Caki2 (cell line): ENCODE measurements around the gene WEE2. TPM values are rescaled to one million over a fixed set of nuclear protein-coding genes. Genes with fewer than 3 reads are reported as not detected.
A peak's percentile ranks its signal among the peaks of the same experiment; 100 is the strongest.
"Not testable (repeated sequence)": the region's sequence is repeated elsewhere in the genome, so short reads cannot be mapped to it uniquely, and the experiment has no call there.

Source experiments
- DNase-seq: peaks from one replicate; pipeline ENCODE4 v3.0.0-alpha.2; 2015; ENCODE audit warnings: low read depth
- in situ Hi-C: cut with HindIII; loops from 2 replicates; pipeline ENCODE4 v1.10.0; 2016; ENCODE audit warnings: low sequenced_read_pairs, low pct_unique_long_range_greater_than_20kb, mixed read lengths
- total RNA-seq: library from RNA; depleted of rRNA; stranded (reverse); fragments of >200 nt; shearing (Covaris generic); gene quantifications from 2 replicates; pipeline ENCODE4 v1.2.3, GENCODE V29; 2014; ENCODE audit warnings: low replicate concordance; rRNA removed

The WEE2 gene
- total RNA-seq, 1 experiment from 2014 or later: not detected

- in situ Hi-C loops: no loop called here
- no peak for DNase-seq
Observed at GRCh38 chr7:141742229-141742628, 34.1 kb downstream of the WEE2 start.

GRCh38 chr7:141744131-141744530, 36.0 kb downstream of the WEE2 start:
- DNase-seq: no peak
- in situ Hi-C loops: no loop called here

- DNase-seq: peak; percentile 7
- in situ Hi-C loops: no loop called here
Observed at GRCh38 chr7:141748396-141748795, 40.2 kb downstream of the WEE2 start.

GRCh38 chr7:141751904-141752303, 43.8 kb downstream of the WEE2 start:
- in situ Hi-C loops: not testable (repeated sequence)
- DNase-seq: peak; percentile 39

GRCh38 chr7:141752634-141753033, 44.5 kb downstream of the WEE2 start:
- in situ Hi-C loops: no loop called here
- no peak for DNase-seq

- no peak for DNase-seq
- in situ Hi-C loops: no loop called here
Observed at GRCh38 chr7:141754939-141755338, 46.8 kb downstream of the WEE2 start.

- in situ Hi-C loops: no loop called here
- no peak for DNase-seq
Observed at GRCh38 chr7:141763797-141764196, 55.6 kb downstream of the WEE2 start, which contains the start of gene TAS2R3. Gene TAS2R3 (plus strand): TSS chr7:141764097. CDS start chr7:141764159, 62 bp downstream.

- in situ Hi-C loops, DNase-seq: not testable (repeated sequence)
Observed at GRCh38 chr7:141770083-141770583, 62.0 kb downstream of the WEE2 start.

GRCh38 chr7:141776374-141776773, 68.2 kb downstream of the WEE2 start, which contains the start of gene TAS2R4:
Gene TAS2R4 (plus strand): TSS chr7:141776674. CDS start chr7:141778489, 1,815 bp downstream.
- no peak for DNase-seq
- in situ Hi-C loops: no loop called here

Other genes starting within 250 kb of the WEE2 start
- gene AGK, start 156.9 kb upstream of the WEE2 start, total RNA-seq: 24.0 and 31.1 TPM in 2 replicates
- gene DENND11, start 6.2 kb upstream of the WEE2 start, total RNA-seq: 1.6 and 1.7 TPM in 2 replicates
- 197 and 231 TPM in 2 replicates for gene SSBP1, start 30.0 kb downstream of the WEE2 start, total RNA-seq
- not detected in 2 replicates for gene TAS2R3, start 55.7 kb downstream of the WEE2 start, total RNA-seq
- not detected in 2 replicates for gene TAS2R4, start 68.3 kb downstream of the WEE2 start, total RNA-seq
- 0.17 TPM in 1 of 2 replicates, not detected in the other for gene TAS2R5, start 81.9 kb downstream of the WEE2 start, total RNA-seq
- gene PRSS37, start 133.1 kb downstream of the WEE2 start, total RNA-seq: not detected in 2 replicates
- not detected in 2 replicates for gene OR9A4, start 208.0 kb downstream of the WEE2 start, total RNA-seq
- gene CLEC5A, start 238.6 kb downstream of the WEE2 start, total RNA-seq: not detected in 2 replicates